DMS153 treated with DMSO at 0.1 percent for 48 hours (cell line): ENCODE data around the gene FAM107A.
A peak's percentile ranks its signal among the peaks of the same experiment; 100 is the strongest.

ENCODE experiments used
- DNase-seq: peaks from one replicate; lab custom pipeline; 2025; ENCODE audit not compliant: unreplicated experiment; lab: John Stamatoyannopoulos, UW

The FAM107A gene

GRCh38 chr3:58594117-58594516, 16.9 kb upstream of the FAM107A start:
- DNase-seq: no peak

GRCh38 chr3:58591517-58592510, 14.6 kb upstream of the FAM107A start:
- DNase-seq: no peak

GRCh38 chr3:58588030-58588614, 10.9 kb upstream of the FAM107A start:
- no peak for DNase-seq

GRCh38 chr3:58586776-58587192, 9.6 kb upstream of the FAM107A start:
- DNase-seq: no peak

- DNase-seq: no peak
Observed at GRCh38 chr3:58585994-58586393, 8.8 kb upstream of the FAM107A start.

GRCh38 chr3:58585005-58585786, 8.0 kb upstream of the FAM107A start:
- peak; percentile 27 for DNase-seq

- no peak for DNase-seq
Observed at GRCh38 chr3:58584690-58585004, 7.5 kb upstream of the FAM107A start.

- no peak for DNase-seq
Observed at GRCh38 chr3:58581328-58582091, 4.3 kb upstream of the FAM107A start.

- no peak for DNase-seq
Observed at GRCh38 chr3:58580826-58581327, 3.7 kb upstream of the FAM107A start.

- DNase-seq: no peak
Observed at GRCh38 chr3:58578873-58579272, 1.7 kb upstream of the FAM107A start.

GRCh38 chr3:58576716-58577115, 475 bp downstream of the FAM107A start:
- DNase-seq: no peak

GRCh38 chr3:58575971-58576652, 1.1 kb downstream of the FAM107A start:
- no peak for DNase-seq

- DNase-seq: no peak
Observed at GRCh38 chr3:58574682-58575081, 2.5 kb downstream of the FAM107A start.

GRCh38 chr3:58574106-58574505, 3.1 kb downstream of the FAM107A start:
- DNase-seq: no peak

- no peak for DNase-seq
Observed at GRCh38 chr3:58573640-58574039, 3.6 kb downstream of the FAM107A start.

GRCh38 chr3:58572634-58573230, 4.5 kb downstream of the FAM107A start:
- no peak for DNase-seq

GRCh38 chr3:58572013-58572633, 5.1 kb downstream of the FAM107A start:
- DNase-seq: no peak

- no peak for DNase-seq
Observed at GRCh38 chr3:58570851-58571250, 6.3 kb downstream of the FAM107A start.

- DNase-seq: no peak
Observed at GRCh38 chr3:58569287-58570001, 7.7 kb downstream of the FAM107A start.
